Omental fat pad (tissue), 4 donors: Measurements from ENCODE around the gene TSC2. TPM values are rescaled to one million over a fixed set of nuclear protein-coding genes. Genes with fewer than 3 reads are reported as not detected.
A peak's percentile ranks its signal among the peaks of the same experiment; 100 is the strongest.

ENCODE experiments used
- ATAC-seq: fragments of 150-250 bp; one replicate; pipeline ENCODE4 v1.9.1; 2016; ENCODE audit warnings: mild to moderate bottlenecking, moderate library complexity; ENCODE audit not compliant: low FRiP score
- DNase-seq: peaks from one replicate; pipeline ENCODE4 v3.0.0-alpha.2; 2019; ENCODE audit warnings: low spot score
- CTCF ChIP-seq, 3 donors: fragments of 450-650 bp; IDR thresholded peaks; one replicate each; pipeline ENCODE4 v1.5.1; 2016 to 2017; ENCODE audit warnings: antibody characterized with exemption in 3 of 3, mild to moderate bottlenecking in 3 of 3, moderate library complexity in 2 of 3
- total RNA-seq, 4 donors: library from RNA; depleted of rRNA; stranded (reverse); fragments of >200 nt; gene quantifications; one replicate each; pipeline ENCODE4 v1.1.0, GENCODE V29; 2016

TSC2 gene
- total RNA-seq, 4 donors from 2014 or later, result 30.0 to 59.4 (median 35.9) TPM

DNA sequence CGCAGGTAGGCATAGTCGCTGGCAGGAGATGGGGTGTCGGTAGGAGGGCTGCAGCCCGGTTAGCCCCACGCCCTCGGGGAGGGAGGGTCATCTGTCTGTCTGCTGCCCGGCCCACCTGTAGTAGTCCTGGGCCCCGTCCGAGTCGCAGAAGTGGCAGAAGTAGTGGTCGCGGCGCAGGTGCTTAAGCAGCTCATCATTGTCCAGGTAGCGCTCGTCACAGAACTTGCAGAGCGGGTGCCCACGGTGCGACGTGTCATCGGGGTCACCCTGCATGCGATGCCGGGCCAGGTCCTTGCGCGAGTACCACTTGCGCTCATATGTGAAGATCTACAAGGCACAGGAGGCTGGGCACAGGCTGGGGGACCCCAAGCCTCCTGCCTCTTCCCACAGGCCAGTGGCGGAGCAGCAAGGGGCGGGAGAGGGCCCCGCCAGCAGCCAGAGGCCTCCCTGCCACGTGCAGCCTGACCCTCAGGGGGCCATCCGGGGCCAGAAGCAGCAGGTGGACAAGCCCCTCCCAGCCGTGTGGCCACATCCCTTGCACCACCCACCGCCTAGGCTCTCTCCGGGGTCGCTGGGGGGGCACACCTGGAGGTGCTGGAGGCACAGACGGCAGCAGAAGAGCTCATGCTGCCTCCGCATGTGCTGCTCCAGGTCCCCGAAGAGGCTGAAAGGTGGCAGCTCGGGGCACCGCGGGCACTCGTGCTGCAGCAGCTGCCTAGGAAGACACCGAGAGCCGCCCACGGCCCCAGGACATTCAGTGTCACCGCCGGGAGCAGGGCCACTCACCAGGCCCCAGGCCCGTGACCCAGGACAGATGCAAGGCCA lies 45.2 kb upstream of the TSC2 start:
- no peak for TF ChIP-seq CTCF (IDR thresholded peaks at IDR 0.05)
- DNase-seq, result no peak
- no peak for ATAC-seq

DNA sequence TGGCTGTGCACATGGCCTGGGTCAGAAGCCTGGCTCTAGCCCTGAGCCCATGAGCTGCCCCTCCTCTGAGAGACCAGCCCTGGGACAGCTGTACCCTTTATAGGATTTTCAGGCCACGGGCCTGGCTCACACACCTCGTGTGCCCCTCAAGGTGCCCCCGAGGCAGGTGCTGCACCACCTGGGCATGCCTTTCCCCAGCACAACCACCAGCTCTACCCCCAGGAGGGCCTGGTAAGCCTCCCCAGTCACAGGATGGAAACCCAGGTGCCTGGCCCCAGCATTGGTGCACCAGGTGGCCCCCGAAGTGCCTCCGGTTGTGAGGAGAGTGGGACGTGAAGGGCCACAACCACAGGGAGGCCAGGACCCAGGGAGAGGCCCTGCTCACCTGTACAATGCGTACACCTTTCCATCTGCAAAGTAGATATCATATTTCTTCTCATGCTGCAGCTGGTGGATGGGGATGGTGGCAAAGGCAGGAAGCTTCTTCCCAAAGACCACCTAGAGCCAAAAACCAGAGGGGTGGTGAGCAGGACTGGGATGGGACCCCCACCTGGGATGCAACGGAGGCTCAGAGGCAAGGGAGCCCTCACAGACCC lies 44.5 kb upstream of the TSC2 start:
- DNase-seq (no peak), ATAC-seq (no peak)
- no peak for TF ChIP-seq CTCF (IDR thresholded peaks at IDR 0.05)

GRCh38 chr16:2003827-2004641 lies 43.8 kb upstream of the TSC2 start:
- ATAC-seq (no peak), DNase-seq (peak; percentile 77)
- TF ChIP-seq CTCF (IDR thresholded peaks at IDR 0.05), result peak in 1 of 3 donors; percentile 90

DNA sequence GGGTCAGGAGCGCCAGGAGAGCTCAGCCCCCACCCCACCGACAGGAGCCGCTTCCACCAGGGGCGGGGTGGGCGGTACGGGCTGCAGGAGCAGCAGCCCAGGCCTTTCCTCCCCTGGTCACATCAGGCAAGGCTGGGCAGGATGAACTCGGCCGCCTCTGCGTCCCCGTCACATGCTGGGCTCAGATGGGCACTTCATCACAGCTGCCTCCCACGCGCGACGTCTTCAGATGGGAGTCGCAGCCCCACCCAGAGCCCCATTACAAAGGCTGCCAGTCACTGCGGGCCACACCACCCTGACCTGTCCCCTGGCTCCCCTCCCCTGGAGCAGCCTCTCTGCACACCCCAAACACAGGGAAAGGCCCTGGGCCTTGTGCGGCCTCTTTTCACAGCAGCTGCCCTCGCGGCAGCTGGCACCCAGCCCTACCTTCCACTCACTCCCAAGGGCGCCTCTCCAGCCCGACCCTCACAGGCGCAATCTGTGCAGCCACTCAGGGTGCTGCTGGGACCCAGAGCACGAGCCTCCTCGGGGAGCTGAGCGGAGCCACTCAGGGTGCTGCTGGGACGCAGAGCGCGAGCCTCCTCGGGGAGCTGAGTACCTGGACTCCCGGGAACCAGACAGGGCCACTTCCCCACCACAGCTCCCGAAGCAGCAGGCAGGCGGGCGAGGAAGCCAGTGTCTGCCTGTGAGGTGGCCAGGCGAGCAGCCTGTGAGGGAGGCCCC lies 42.8 kb upstream of the TSC2 start:
- no peak for DNase-seq
- no peak for ATAC-seq
- no peak for TF ChIP-seq CTCF (IDR thresholded peaks at IDR 0.05)

- ATAC-seq (no peak), DNase-seq (no peak)
- no peak for TF ChIP-seq CTCF (IDR thresholded peaks at IDR 0.05)
These were observed 42.1 kb upstream of the TSC2 start for GRCh38 chr16:2005646-2006045.

- DNase-seq (no peak), ATAC-seq (no peak)
- TF ChIP-seq CTCF (IDR thresholded peaks at IDR 0.05), result no peak
These were observed 41.5 kb upstream of the TSC2 start for GRCh38 chr16:2006317-2006716.
